GM23338 (cell line): Measurements from ENCODE around the gene NEUROG2. TPM values are rescaled to one million over a fixed set of nuclear protein-coding genes. Genes with fewer than 3 reads are reported as not detected.

Experiments used
- ATAC-seq: fragments of 200-7000 bp; cut with Tn5 transposase; 3 replicates; pipeline ENCODE4 v1.9.1; 2020
- DNase-seq: peaks from one replicate; pipeline ENCODE4 v3.0.0-alpha.2; 2015; ENCODE audit warnings: low spot score
- H2AFZ ChIP-seq: fragments of 200-600 bp; sonication (generic); 2 replicates; pipeline ENCODE4 v1.8.0; 2016; ENCODE audit warnings: antibody characterized with exemption, mild to moderate bottlenecking, moderate library complexity
- H3F3A ChIP-seq: fragments of 200-600 bp; sonication (generic); replicated peaks from 2 replicates; pipeline ENCODE4 v1.8.0; 2017; ENCODE audit warnings: antibody characterized with exemption, mixed run types, low read depth
- H3K27ac ChIP-seq: fragments of 200-600 bp; sonication (generic); 2 replicates; pipeline ENCODE4 v1.6.1; 2016; ENCODE audit warnings: low read depth
- H3K27me3 ChIP-seq: fragments of 200-600 bp; sonication (generic); 2 replicates; pipeline ENCODE4 v1.8.0; 2016; ENCODE audit warnings: mild to moderate bottlenecking, mixed run types, moderate library complexity; ENCODE audit not compliant: insufficient read depth
- H3K36me3 ChIP-seq: fragments of 200-600 bp; sonication (generic); 2 replicates; pipeline ENCODE4 v1.8.0; 2016; ENCODE audit warnings: mild to moderate bottlenecking; ENCODE audit not compliant: insufficient read depth
- H3K4me1 ChIP-seq: fragments of 200-600 bp; sonication (generic); 2 replicates; pipeline ENCODE4 v1.8.0; 2016; ENCODE audit warnings: mild to moderate bottlenecking, moderate library complexity; ENCODE audit not compliant: insufficient read depth
- H3K4me2 ChIP-seq: fragments of 200-600 bp; sonication (generic); 2 replicates; pipeline ENCODE4 v1.7.1; 2017; ENCODE audit warnings: mixed run types
- H3K4me3 ChIP-seq: fragments of 200-600 bp; sonication (generic); 2 replicates; pipeline ENCODE4 v1.6.1; 2016; ENCODE audit warnings: mixed run types
- H3K79me2 ChIP-seq: fragments of 200-600 bp; sonication (generic); replicated peaks from 2 replicates; pipeline ENCODE4 v1.8.0; 2017; ENCODE audit warnings: mild to moderate bottlenecking; ENCODE audit not compliant: insufficient read depth
- H3K9me2 ChIP-seq: fragments of 200-600 bp; sonication (generic); 2 replicates; pipeline ENCODE4 v1.8.0; 2017; ENCODE audit not compliant: insufficient read depth
- H4K20me1 ChIP-seq: fragments of 200-600 bp; sonication (generic); replicated peaks from 2 replicates; pipeline ENCODE4 v1.8.0; 2017; ENCODE audit warnings: mild to moderate bottlenecking; ENCODE audit not compliant: insufficient read depth
- H3K27ac Mint-ChIP-seq: 2 replicates; pipeline ENCODE4 v1.8.0; 2020; ENCODE audit warnings: inconsistent platforms, mild to moderate bottlenecking, moderate library complexity, mixed read lengths
- H3K27me3 Mint-ChIP-seq: 3 replicates; pipeline ENCODE4 v1.8.0; 2022; ENCODE audit warnings: low read depth, mild to moderate bottlenecking, moderate library complexity, mixed read lengths, inconsistent platforms; ENCODE audit not compliant: insufficient read depth, poor library complexity
- H3K36me3 Mint-ChIP-seq: 3 replicates; pipeline ENCODE4 v1.8.0; 2021; ENCODE audit warnings: low read depth, mild to moderate bottlenecking, inconsistent platforms, moderate library complexity, mixed read lengths
- H3K4me1 Mint-ChIP-seq: 3 replicates; pipeline ENCODE4 v1.8.0; 2020; ENCODE audit warnings: mild to moderate bottlenecking, inconsistent platforms, mixed read lengths
- H3K4me3 Mint-ChIP-seq: 3 replicates; pipeline ENCODE4 v1.8.0; 2021; ENCODE audit warnings: moderate library complexity, mild to moderate bottlenecking, inconsistent platforms, mixed read lengths
- H3K9me3 Mint-ChIP-seq: 3 replicates; pipeline ENCODE4 v1.8.0; 2020; ENCODE audit warnings: moderate library complexity, mild to moderate bottlenecking, inconsistent platforms, mixed read lengths
- EZH2 ChIP-seq: fragments of 200-600 bp; sonication (generic); IDR thresholded peaks from one replicate; pipeline ENCODE4 v1.8.0; 2017; ENCODE audit warnings: antibody characterized with exemption, mild to moderate bottlenecking, low read depth; ENCODE audit not compliant: unreplicated experiment
- NANOG ChIP-seq: IDR thresholded peaks from 2 replicates; pipeline ENCODE4 v1.6.1; 2016; ENCODE audit warnings: antibody characterized with exemption, borderline replicate concordance
- REST ChIP-seq: IDR thresholded peaks from one replicate; pipeline ENCODE4 v1.6.1; 2018; ENCODE audit warnings: antibody characterized with exemption; ENCODE audit not compliant: unreplicated experiment
- ZNF114 ChIP-seq: fragments of 250-450 bp; sonication (Bioruptor Pico); IDR thresholded peaks from 2 replicates; pipeline ENCODE4 v1.5.0; 2020; ENCODE audit warnings: mild to moderate bottlenecking, moderate library complexity
- ZNF462 ChIP-seq: fragments of 250-450 bp; sonication (Bioruptor Pico); IDR thresholded peaks from 2 replicates; pipeline ENCODE4 v1.5.0; 2020; ENCODE audit warnings: mild to moderate bottlenecking, moderate library complexity
- polyA plus RNA-seq: library from polyadenylated mRNA; unstranded; fragments of >200 nt; fragmentation: Nextera tagmentation; extraction: Ambion mirVana; gene quantifications from 2 replicates; pipeline ENCODE4 v1.2.1, GENCODE V29; 2016
- total RNA-seq: library from RNA; depleted of rRNA; stranded (reverse); fragments of >200 nt; shearing (Covaris generic); gene quantifications from 2 replicates; pipeline ENCODE4 v1.2.3, GENCODE V29; 2014

The NEUROG2 gene
- total and polyA plus RNA-seq, 2 experiments from 2014 or later, result not detected

DNA sequence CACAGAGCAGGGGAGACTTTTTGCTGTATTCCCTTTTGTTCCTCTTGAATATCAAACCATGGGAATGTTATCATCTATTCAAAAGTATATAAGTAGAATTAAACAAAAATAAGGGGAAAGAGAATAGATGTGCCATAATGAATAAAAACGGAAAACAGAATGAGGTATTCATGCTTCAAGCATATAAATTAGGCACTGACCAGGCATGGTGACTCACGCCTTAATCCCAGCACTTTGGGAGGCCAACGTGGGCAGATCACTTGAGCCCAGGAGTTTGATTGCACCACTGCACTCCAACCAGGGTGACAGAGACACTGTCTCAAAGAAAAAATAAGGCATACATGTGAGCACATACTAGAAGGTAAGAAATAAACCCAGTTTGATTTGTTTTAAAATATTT, 16.3 kb upstream of the NEUROG2 start (continued):
- no peak for TF ChIP-seq ZNF462

DNA sequence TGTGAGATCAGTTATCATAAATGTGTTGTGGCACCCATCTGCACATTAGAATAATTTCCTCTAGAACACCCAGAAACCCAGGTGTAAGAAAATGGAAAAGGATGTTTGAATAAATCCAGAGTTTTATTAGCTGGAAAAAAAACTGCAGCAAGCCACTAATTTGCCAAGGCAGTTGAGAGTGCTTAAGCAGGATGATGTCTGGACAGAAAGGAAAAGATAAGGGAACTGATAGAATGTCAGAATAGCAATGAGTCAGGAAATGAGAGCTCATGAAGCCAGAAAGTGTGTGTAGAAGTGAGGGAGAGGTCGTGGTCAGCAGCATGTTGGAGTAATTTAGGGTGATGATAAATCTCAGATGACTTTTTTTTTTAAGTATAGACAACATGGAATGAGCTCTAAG, 15.2 kb upstream of the NEUROG2 start:
- Histone ChIP-seq H3K79me2 (no peaks in the 10 kb centered on the region), H3F3A (no peaks in the 10 kb centered on the region), H2AFZ (no peak overlapping the region), H3K27ac (no peak overlapping the region), H3K36me3 (no peaks in the 10 kb centered on the region), H3K4me2 (no peak overlapping the region), H3K27me3 (peaks cover 12% of the 10 kb centered on the region), H3K9me2 (no peaks in the 10 kb centered on the region), H4K20me1 (no peaks in the 10 kb centered on the region), H3K4me3 (no peak overlapping the region), H3K4me1 (no peaks in the 10 kb centered on the region)
- ATAC-seq, result no peak
- no peaks in the 10 kb centered on the region for H3K4me1 Mint-ChIP-seq
- no peaks in the 10 kb centered on the region for H3K36me3 Mint-ChIP-seq
- no peak overlapping the region for H3K27ac Mint-ChIP-seq
- peaks cover 3% of the 10 kb centered on the region for H3K27me3 Mint-ChIP-seq
- H3K9me3 Mint-ChIP-seq, result no peaks in the 10 kb centered on the region
- no peak overlapping the region for H3K4me3 Mint-ChIP-seq
- DNase-seq, result no peak
- no peak for TF ChIP-seq ZNF462
- no peak for TF ChIP-seq REST
- no peak for TF ChIP-seq ZNF114 (CRISPR knock-in tag)
- TF ChIP-seq EZH2, result no peak
- TF ChIP-seq NANOG, result no peak
